Prostate gland (tissue), 2 donors: ENCODE data around the gene CMKLR1.

Source experiments
- POLR2A ChIP-seq: fragments of 450-650 bp; IDR thresholded peaks from one replicate; pipeline ENCODE4 v1.6.1; 2016; ENCODE audit warnings: antibody characterized with exemption, mild to moderate bottlenecking
- TF ChIP-seq, protein P1 (sequence below), 4 experiments: fragments of 200-600 bp in 2 of 4; fragments of 450-650 bp in 2 of 4; sonication (generic) in 2 of 4; IDR thresholded peaks; 1 replicate in 3 of 4; 2 replicates in 1 of 4; pipeline ENCODE4 v1.5.1; 2016 to 2019; ENCODE audit warnings: antibody characterized with exemption in 4 of 4, mild to moderate bottlenecking in 2 of 4, moderate library complexity in 2 of 4

DNA sequence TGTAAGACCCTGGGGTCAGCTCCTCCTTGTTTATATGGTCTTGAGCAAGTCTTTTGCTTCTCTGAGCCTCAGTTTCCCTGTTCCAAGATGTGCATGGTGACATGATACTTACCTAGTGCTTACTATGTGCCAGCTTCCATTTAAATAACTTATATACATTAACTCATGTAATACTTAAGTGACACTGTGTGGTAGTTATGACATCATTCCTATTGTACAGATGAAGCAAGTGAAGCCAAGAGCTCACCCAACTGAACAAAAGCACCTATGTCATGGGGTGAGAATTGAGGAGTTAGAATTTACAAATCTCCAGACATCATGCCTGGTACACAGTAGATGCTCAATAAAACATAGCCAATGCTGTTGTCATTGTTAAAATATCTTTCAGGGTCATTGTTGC lies 41.3 kb upstream of the CMKLR1 start:
- TF ChIP-seq, protein P1, sequence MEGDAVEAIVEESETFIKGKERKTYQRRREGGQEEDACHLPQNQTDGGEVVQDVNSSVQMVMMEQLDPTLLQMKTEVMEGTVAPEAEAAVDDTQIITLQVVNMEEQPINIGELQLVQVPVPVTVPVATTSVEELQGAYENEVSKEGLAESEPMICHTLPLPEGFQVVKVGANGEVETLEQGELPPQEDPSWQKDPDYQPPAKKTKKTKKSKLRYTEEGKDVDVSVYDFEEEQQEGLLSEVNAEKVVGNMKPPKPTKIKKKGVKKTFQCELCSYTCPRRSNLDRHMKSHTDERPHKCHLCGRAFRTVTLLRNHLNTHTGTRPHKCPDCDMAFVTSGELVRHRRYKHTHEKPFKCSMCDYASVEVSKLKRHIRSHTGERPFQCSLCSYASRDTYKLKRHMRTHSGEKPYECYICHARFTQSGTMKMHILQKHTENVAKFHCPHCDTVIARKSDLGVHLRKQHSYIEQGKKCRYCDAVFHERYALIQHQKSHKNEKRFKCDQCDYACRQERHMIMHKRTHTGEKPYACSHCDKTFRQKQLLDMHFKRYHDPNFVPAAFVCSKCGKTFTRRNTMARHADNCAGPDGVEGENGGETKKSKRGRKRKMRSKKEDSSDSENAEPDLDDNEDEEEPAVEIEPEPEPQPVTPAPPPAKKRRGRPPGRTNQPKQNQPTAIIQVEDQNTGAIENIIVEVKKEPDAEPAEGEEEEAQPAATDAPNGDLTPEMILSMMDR (IDR thresholded peaks at IDR 0.05), result no peak
- TF ChIP-seq POLR2A, result no peak
